Muscle of arm (tissue), 12 donors: ENCODE results near the gene MSANTD1. TPM values are rescaled to one million over a fixed set of nuclear protein-coding genes. Genes with fewer than 3 reads are reported as not detected.
A peak's percentile ranks its signal among the peaks of the same experiment; 100 is the strongest.
"Not testable (repeated sequence)": the region's sequence is repeated elsewhere in the genome, so short reads cannot be mapped to it uniquely, and the experiment has no call there.

Experiments
- DNase-seq: peaks from one replicate; pipeline ENCODE4 v3.0.0-alpha.2; 2013
- polyA plus RNA-seq, 12 donors: library from polyadenylated mRNA; unstranded; fragments of 120-200 nt; gene quantifications; one replicate each; pipeline ENCODE4 v1.2.1, GENCODE V29; 2013; ENCODE audit not compliant: insufficient read length in 12 of 12

MSANTD1 gene
- polyA plus RNA-seq, 12 donors = 0.39 to 1.0 (median 0.64) TPM; not detected in 2

- no peak for DNase-seq
These were observed 38.5 kb downstream of the MSANTD1 start for GRCh38 chr4:3287271-3287971.

- DNase-seq = no peak
These were observed 39.1 kb downstream of the MSANTD1 start for GRCh38 chr4:3287972-3288570.

GRCh38 chr4:3288571-3289094 lies 39.7 kb downstream of the MSANTD1 start:
- no peak for DNase-seq

GRCh38 chr4:3290476-3290875 lies 41.5 kb downstream of the MSANTD1 start:
- DNase-seq = no peak

- DNase-seq = no peak
These were observed 41.9 kb downstream of the MSANTD1 start for GRCh38 chr4:3290889-3291321.

GRCh38 chr4:3291411-3291968 lies 42.5 kb downstream of the MSANTD1 start:
- DNase-seq = no peak

GRCh38 chr4:3291969-3292570 lies 43.1 kb downstream of the MSANTD1 start:
- DNase-seq = no peak

- peak; percentile 93 for DNase-seq
These were observed 43.8 kb downstream of the MSANTD1 start, which contains the start of gene RGS12 for GRCh38 chr4:3292571-3293400. TSS of gene RGS12 (plus strand) at chr4:3293021. CDS start at chr4:3316171, 23,150 bp downstream.

GRCh38 chr4:3293401-3294391 lies 44.7 kb downstream of the MSANTD1 start:
- no peak for DNase-seq

- DNase-seq = no peak
These were observed 45.7 kb downstream of the MSANTD1 start for GRCh38 chr4:3294401-3295241.

- no peak for DNase-seq
These were observed 47.1 kb downstream of the MSANTD1 start for GRCh38 chr4:3295837-3296624.

GRCh38 chr4:3296651-3297050 lies 47.7 kb downstream of the MSANTD1 start:
- no peak for DNase-seq

- DNase-seq = no peak
These were observed 48.3 kb downstream of the MSANTD1 start for GRCh38 chr4:3297066-3297859.

- DNase-seq = no peak
These were observed 50.4 kb downstream of the MSANTD1 start for GRCh38 chr4:3299122-3299975.

GRCh38 chr4:3299976-3300671 lies 51.2 kb downstream of the MSANTD1 start:
- DNase-seq = no peak

GRCh38 chr4:3300882-3301281 lies 51.9 kb downstream of the MSANTD1 start:
- not testable (repeated sequence) for DNase-seq
